Osteocyte (in vitro differentiated cells): Measurements from ENCODE around the gene IL1RL2. TPM values are rescaled to one million over a fixed set of nuclear protein-coding genes. Genes with fewer than 3 reads are reported as not detected.
A peak's percentile ranks its signal among the peaks of the same experiment; 100 is the strongest.

Experiments used
- DNase-seq: peaks from one replicate; pipeline ENCODE4 v3.0.0; 2021; ENCODE audit warnings: mixed read lengths; ENCODE audit not compliant: unreplicated experiment; ENCODE audit errors: extremely low spot score
- H3K27ac Mint-ChIP-seq: one replicate; pipeline ENCODE4 v1.8.0; 2021; ENCODE audit warnings: mild to moderate bottlenecking, mixed read lengths; ENCODE audit not compliant: unreplicated experiment
- H3K27me3 Mint-ChIP-seq: one replicate; pipeline ENCODE4 v1.8.0; 2021; ENCODE audit warnings: mixed read lengths; ENCODE audit not compliant: unreplicated experiment
- H3K36me3 Mint-ChIP-seq: one replicate; pipeline ENCODE4 v1.8.0; 2021; ENCODE audit warnings: mixed read lengths; ENCODE audit not compliant: unreplicated experiment
- H3K4me1 Mint-ChIP-seq: one replicate; pipeline ENCODE4 v1.8.0; 2021; ENCODE audit warnings: mixed read lengths; ENCODE audit not compliant: unreplicated experiment
- H3K4me3 Mint-ChIP-seq: one replicate; pipeline ENCODE4 v1.8.0; 2021; ENCODE audit warnings: mild to moderate bottlenecking, moderate library complexity, mixed read lengths; ENCODE audit not compliant: unreplicated experiment
- H3K9me3 Mint-ChIP-seq: one replicate; pipeline ENCODE4 v1.8.0; 2021; ENCODE audit warnings: mixed read lengths; ENCODE audit not compliant: unreplicated experiment
- total RNA-seq: library from RNA; stranded (reverse); gene quantifications from 2 replicates; pipeline ENCODE4 v1.2.1, GENCODE V29; 2021
- TF ChIP-seq, protein P1 (sequence below): fragments of 200-600 bp; sonication (generic); IDR thresholded peaks from 2 replicates; pipeline ENCODE4 v1.5.0; 2021; ENCODE audit warnings: antibody characterized with exemption, mild to moderate bottlenecking, moderate library complexity

The IL1RL2 gene
- total RNA-seq, 1 donor from 2014 or later, result 0.21 TPM

DNA sequence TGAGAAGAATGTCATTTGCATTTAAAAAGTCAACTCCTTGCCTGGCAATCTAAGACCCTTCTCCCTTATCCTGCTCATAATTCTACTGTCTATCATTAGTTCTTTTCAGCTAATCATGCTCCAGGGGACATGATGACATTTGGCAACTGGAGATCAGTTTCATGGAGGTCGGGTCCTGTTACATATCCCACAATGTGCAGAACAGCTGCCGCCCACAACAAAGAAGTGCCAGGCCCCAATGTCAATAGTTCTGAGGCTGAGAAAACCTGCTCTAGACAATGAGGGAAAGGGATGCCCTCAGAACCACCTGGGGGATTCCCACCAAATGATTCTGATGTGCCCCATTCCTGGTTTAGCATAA, 71.2 kb downstream of the IL1RL2 start:
- DNase-seq, result no peak
- H3K4me1 Mint-ChIP-seq, result peaks cover 10% of the 10 kb centered on the region
- H3K4me3 Mint-ChIP-seq, result no peak overlapping the region
- H3K9me3 Mint-ChIP-seq, result peaks cover 4% of the 10 kb centered on the region
- no peaks in the 10 kb centered on the region for H3K36me3 Mint-ChIP-seq
- H3K27me3 Mint-ChIP-seq, result peaks cover 3% of the 10 kb centered on the region
- no peak overlapping the region for H3K27ac Mint-ChIP-seq
- TF ChIP-seq, protein P1, sequence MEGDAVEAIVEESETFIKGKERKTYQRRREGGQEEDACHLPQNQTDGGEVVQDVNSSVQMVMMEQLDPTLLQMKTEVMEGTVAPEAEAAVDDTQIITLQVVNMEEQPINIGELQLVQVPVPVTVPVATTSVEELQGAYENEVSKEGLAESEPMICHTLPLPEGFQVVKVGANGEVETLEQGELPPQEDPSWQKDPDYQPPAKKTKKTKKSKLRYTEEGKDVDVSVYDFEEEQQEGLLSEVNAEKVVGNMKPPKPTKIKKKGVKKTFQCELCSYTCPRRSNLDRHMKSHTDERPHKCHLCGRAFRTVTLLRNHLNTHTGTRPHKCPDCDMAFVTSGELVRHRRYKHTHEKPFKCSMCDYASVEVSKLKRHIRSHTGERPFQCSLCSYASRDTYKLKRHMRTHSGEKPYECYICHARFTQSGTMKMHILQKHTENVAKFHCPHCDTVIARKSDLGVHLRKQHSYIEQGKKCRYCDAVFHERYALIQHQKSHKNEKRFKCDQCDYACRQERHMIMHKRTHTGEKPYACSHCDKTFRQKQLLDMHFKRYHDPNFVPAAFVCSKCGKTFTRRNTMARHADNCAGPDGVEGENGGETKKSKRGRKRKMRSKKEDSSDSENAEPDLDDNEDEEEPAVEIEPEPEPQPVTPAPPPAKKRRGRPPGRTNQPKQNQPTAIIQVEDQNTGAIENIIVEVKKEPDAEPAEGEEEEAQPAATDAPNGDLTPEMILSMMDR, result no peak

DNA sequence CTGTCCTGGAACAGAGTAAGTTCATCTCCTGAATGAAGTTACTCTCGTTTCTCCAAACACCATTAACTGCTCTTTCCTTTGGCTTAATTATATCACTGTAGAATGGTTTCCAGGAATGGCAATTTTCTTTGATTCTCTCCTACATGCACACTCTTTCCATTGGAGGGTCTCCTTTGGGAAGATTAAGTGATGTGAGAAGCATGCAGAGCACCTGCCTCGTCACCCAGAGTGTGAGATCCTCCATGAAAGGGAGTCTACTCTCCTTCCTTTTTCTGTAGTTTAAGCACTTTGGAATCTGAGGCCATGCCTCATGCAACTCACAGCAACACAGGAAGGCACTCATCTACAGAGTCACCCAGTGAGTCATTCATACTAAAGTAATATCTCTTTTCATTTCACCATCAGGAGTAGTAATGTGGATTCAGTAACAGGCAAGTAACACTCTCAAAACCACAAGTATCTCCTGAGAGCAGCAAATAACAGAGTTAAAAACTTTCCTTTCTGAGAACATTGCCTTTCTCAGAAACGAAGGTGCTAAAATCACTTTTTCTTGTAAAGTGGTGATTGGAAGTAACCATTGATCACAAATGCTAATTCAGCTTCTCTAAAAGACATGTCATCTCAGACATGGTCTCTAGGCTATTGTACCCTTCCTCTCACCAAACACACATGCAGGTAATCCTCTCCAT, 71.7 kb downstream of the IL1RL2 start:
- H3K36me3 Mint-ChIP-seq, result no peaks in the 10 kb centered on the region
- peaks cover 4% of the 10 kb centered on the region for H3K27me3 Mint-ChIP-seq
- H3K4me3 Mint-ChIP-seq, result no peak overlapping the region
- peaks cover 10% of the 10 kb centered on the region for H3K4me1 Mint-ChIP-seq
- TF ChIP-seq, protein P1, result no peak
- peaks cover 4% of the 10 kb centered on the region for H3K9me3 Mint-ChIP-seq
- peak overlapping the region; percentile 85 for H3K27ac Mint-ChIP-seq
- no peak for DNase-seq

DNA sequence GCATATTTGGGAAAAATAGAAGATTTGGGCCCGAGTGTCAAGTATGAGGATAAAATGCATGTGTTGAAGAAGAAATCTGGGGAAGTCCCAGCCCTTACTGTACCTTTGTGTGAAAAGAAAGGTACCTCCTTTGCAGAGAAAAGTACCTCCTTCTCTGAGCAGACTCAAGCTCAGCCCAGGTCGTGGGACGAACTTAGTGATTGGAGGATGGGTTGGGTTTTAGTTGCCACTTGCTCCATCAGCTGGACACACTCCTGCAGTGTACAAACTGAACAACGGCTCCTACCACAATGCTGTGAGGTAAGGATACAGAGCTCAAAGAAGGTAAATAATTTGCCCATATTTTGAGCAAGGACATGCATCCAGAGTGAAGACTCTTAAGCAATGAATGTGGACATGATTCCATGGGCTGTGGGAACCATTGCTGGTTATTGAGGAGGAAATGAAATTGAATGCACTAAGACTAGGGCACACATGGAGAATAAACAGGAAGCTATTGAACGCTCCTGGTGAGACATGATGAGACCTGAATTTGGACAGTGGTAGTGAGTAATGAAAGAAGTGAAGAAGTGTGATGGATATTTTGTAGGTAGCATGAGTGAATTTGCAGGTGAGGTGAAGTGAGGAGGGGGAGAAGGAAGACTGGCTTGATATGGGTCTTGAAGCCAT, 74.8 kb downstream of the IL1RL2 start:
- Mint-ChIP-seq H3K27me3 (peaks cover 5% of the 10 kb centered on the region), H3K4me3 (no peak overlapping the region), H3K4me1 (peaks cover 6% of the 10 kb centered on the region), H3K27ac (no peak overlapping the region), H3K36me3 (no peaks in the 10 kb centered on the region), H3K9me3 (peaks cover 4% of the 10 kb centered on the region)
- DNase-seq, result no peak
- TF ChIP-seq, protein P1, result no peak

DNA sequence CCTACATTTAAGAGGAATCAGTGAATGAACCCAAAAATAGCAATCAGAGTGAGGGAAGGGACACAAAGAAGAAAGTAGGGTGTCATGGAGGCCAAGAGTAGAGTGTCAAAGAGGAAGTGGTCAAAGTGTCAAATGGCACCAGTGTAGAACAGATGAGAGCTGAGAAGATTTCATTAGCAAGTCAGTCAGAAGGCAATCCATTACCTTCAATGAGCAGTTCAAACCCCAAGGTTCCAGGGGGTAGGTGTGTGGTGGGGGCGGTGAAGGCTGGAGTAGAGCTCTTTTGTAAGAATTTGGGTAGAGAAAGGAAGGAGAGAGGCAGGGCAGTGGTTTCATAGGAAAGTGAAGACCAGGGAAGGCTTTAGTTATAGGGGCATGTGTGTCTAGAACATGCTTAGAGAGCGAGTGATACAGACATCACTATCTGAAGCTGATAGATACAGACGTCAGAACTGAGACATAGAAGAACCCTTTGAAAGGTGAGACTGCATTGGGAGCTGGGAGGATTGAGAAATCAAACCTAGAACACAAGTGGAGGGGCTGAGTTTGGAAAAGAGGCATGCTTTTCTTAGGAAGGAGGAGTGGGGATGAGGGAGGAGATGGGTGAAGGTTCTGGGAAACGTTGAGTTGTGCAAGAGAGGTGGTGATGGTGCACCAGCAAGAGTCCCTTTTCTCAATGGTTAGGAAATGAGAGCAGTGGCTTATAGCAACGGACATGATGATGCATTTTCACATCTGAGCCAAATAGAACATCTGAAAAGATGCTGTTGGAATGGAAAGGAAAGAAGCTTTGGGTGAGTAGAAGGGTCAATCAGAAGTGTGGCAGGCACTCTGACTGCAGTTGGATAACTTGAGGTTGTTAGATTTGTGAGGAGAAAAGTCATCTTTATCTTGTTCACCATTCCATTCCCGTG, 75.7 kb downstream of the IL1RL2 start:
- Mint-ChIP-seq H3K4me1 (peaks cover 5% of the 10 kb centered on the region), H3K9me3 (peaks cover 4% of the 10 kb centered on the region), H3K4me3 (no peak overlapping the region), H3K27me3 (peaks cover 5% of the 10 kb centered on the region), H3K27ac (no peak overlapping the region), H3K36me3 (no peaks in the 10 kb centered on the region)
- TF ChIP-seq, protein P1, result no peak
- no peak for DNase-seq

DNA sequence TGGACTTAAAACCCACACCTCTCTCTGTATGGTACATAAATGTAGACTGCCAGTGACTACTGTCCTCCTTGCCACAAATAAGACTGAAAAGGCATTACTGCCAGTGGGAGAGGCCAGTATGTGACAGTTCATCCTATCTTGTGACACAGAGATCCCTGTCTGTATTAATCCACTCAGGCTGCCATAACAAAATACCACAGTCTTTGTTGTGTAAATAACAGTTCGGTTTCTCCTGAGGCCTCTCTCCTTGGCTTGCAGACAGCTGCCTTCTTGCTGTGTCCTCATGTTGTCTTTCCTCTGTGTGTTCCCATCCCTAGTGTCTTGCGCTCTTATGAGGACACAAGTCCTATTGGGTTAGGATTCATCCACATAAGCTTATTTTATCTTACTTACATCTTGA, 78.1 kb downstream of the IL1RL2 start:
- Mint-ChIP-seq H3K9me3 (no peaks in the 10 kb centered on the region), H3K4me3 (no peak overlapping the region), H3K27ac (no peak overlapping the region), H3K36me3 (no peaks in the 10 kb centered on the region), H3K27me3 (peaks cover 9% of the 10 kb centered on the region), H3K4me1 (no peaks in the 10 kb centered on the region)
- DNase-seq, result no peak
- TF ChIP-seq, protein P1, result no peak
